ENCODE measurements around the gene EMCN. TPM values are rescaled to one million over a fixed set of nuclear protein-coding genes. Genes with fewer than 3 reads are reported as not detected.

Gene EMCN
- total and polyA plus RNA-seq, 2 of the 8 experiments (the other 6 are each of a cell fraction or from before 2014, with no cell fraction given) = not detected

DNA sequence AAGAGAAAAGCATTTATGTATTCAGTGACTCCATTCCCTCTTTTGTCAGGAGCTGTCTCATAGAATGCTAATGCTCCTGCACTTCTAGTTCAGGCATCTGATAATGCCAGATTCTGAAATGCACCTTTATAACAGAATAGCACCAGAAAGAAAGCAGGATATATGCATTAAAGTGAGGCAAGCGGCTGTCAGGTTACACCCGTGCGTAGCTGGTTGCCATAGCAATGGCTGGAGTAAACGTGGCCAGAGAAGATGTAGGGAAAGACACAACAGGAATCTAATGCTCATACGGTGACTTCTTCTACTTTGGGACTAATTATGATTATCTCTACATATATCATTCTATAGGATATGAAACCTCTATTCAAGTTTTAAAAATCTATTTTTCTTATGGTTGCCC, 5.9 kb downstream of the EMCN start:
- 80% methylated on average over 5 of the region's 5 CpGs; no CpG with 5 or more reads in 1 of the 2 experiments for WGBS, 2 experiments (ENCODE audit: extremely low coverage in 1 of 2, insufficient coverage in 1 of 2, insufficient read length in 1 of 2, insufficient replicate concordance in 2 of 2, low coverage in 1 of 2, low lambda C conversion rate in 2 of 2, missing lambda C conversion rate in 1 of 2)
- no peak overlapping the region for H3K4me2 ChIP-seq (ENCODE audit: insufficient read depth in 1 of 2, low read depth in 2 of 2, low read length in 2 of 2)
- no peak overlapping the region for H3K18ac ChIP-seq (ENCODE audit: extremely low read depth, low read length)
- H3K9ac ChIP-seq (replicated peaks in 1 of 4; ENCODE audit: extremely low read depth in 1 of 4, low read depth in 3 of 4, low read length in 3 of 4) = no peak overlapping the region
- no peak overlapping the region for H3K23ac ChIP-seq (ENCODE audit: insufficient read length)
- H3K79me2 ChIP-seq (ENCODE audit: control insufficient read depth in 1 of 2, insufficient read depth in 2 of 2, low read length in 2 of 2) = no peaks in the 10 kb centered on the region
- H3K79me1 ChIP-seq (ENCODE audit: low read depth, low read length) = no peaks in the 10 kb centered on the region
- H3K4me3 ChIP-seq (ENCODE audit: extremely low read depth in 1 of 4, insufficient read depth in 2 of 4, low read depth in 3 of 4, low read length in 4 of 4) = no peak overlapping the region
- peaks cover 0 to 1% (median 0%) of the 10 kb centered on the region in 4 experiments; a peak in 1 of 7 replicates for H3K27me3 ChIP-seq (replicated peaks in 1 of 4; ENCODE audit: control insufficient read depth in 3 of 4, extremely low read depth in 1 of 4, insufficient read depth in 3 of 4, low read length in 3 of 4)
- FAIRE-seq = no peak
- no peak overlapping the region for H2BK15ac ChIP-seq (ENCODE audit: low read length)
- H3K4ac ChIP-seq (replicated peaks; ENCODE audit: insufficient read length, low read depth, low read length) = no peak overlapping the region
- no peak overlapping the region for H2BK5ac ChIP-seq (ENCODE audit: low read depth, low read length)
- peaks cover 0 to 5% (median 0%) of the 10 kb centered on the region in 4 experiments; a peak in 1 of 7 replicates for H3K4me1 ChIP-seq (replicated peaks in 1 of 4; ENCODE audit: control insufficient read depth in 3 of 4, insufficient read depth in 4 of 4, low read length in 3 of 4)
- no peak overlapping the region for H3K14ac ChIP-seq (ENCODE audit: insufficient read length)
- H4K5ac ChIP-seq (ENCODE audit: insufficient read length, low read depth, low read length) = no peak overlapping the region
- H2BK120ac ChIP-seq (replicated peaks; ENCODE audit: low read depth, low read length) = no peak overlapping the region
- no peak for DNase-seq (ENCODE audit: low read depth in 1 of 2, low spot score in 2 of 2)
- no peak overlapping the region for H2AK5ac ChIP-seq (ENCODE audit: low read depth, low read length)
- no peak overlapping the region for H2BK20ac ChIP-seq (ENCODE audit: low read length)
- no peak overlapping the region for H3K56ac ChIP-seq (replicated peaks; ENCODE audit: insufficient read length, low read depth, low read length)
- no peaks in the 10 kb centered on the region for H4K20me1 ChIP-seq (replicated peaks in 1 of 2; ENCODE audit: control insufficient read depth in 1 of 2, insufficient read depth in 2 of 2, low read length in 2 of 2)
- H4K8ac ChIP-seq (ENCODE audit: extremely low read depth, insufficient read depth, low read length) = no peak overlapping the region
- H3K23me2 ChIP-seq (ENCODE audit: low read depth, low read length) = no peaks in the 10 kb centered on the region; the same call in 1 of the 2 replicates
- no peaks in the 10 kb centered on the region for H3K9me3 ChIP-seq (ENCODE audit: insufficient read depth in 2 of 2, low read depth in 1 of 2, low read length in 1 of 2)
- no peak overlapping the region for H2BK12ac ChIP-seq (ENCODE audit: low read depth, low read length)
- no peak overlapping the region for H3K27ac ChIP-seq (ENCODE audit: low read depth, low read length)
- H2AFZ ChIP-seq (ENCODE audit: low read length) = no peak overlapping the region
- no peaks in the 10 kb centered on the region for H3K36me3 ChIP-seq (ENCODE audit: control insufficient read depth in 2 of 4, insufficient read depth in 4 of 4, low read length in 3 of 4)
- H4K91ac ChIP-seq (replicated peaks; ENCODE audit: insufficient read length, low read length) = no peak overlapping the region
- ChIA-PET POLR2A (ENCODE audit: partially characterized antibody) (no interaction called here), CTCF (ENCODE audit: partially characterized antibody) (interaction anchor here (0.8 kb wide), 1 partner anchor 859 kb away, joined by 3 read pairs; no protein-coding TSS in a partner anchor)
- TF ChIP-seq JUND (IDR thresholded peaks at IDR 0.05; ENCODE audit: low read length) (no peak), KDM5A (IDR thresholded peaks at IDR 0.05; ENCODE audit: low read length) (no peak), BRCA1 (IDR thresholded peaks at IDR 0.05; ENCODE audit: low read depth, low read length) (no peak), EP300 (IDR thresholded peaks at IDR 0.05; ENCODE audit: borderline replicate concordance in 1 of 2, low read depth in 2 of 2, low read length in 2 of 2) (no peak), ZNF274 (IDR thresholded peaks at IDR 0.05; ENCODE audit: borderline replicate concordance, extremely low read depth, low read length) (no peak), POLR2AphosphoS5 (IDR thresholded peaks at IDR 0.05; ENCODE audit: low read depth, low read length) (no peak), KDM1A (IDR thresholded peaks at IDR 0.05; ENCODE audit: borderline replicate concordance, low read length) (no peak), KDM4A (IDR thresholded peaks at IDR 0.05; ENCODE audit: low read depth, low read length, severe bottlenecking) (no peak), SIN3A (conservative IDR thresholded peaks at IDR 0.05 in 1 of 2, IDR thresholded peaks at IDR 0.05 in 1 of 2; ENCODE audit: low read depth in 1 of 2, low read length in 2 of 2) (no peak), TEAD4 (IDR thresholded peaks at IDR 0.05; ENCODE audit: low read depth, low read length) (no peak)
